Stimulated activated effector memory CD8-positive, alpha-beta T cell treated with anti-CD3 and anti-CD28 coated beads, Interleukin-12 subunit alpha, Interleukin-12 subunit beta, amount 100 ng/mL, for 72 hours (primary cell): Measurements from ENCODE around the gene NGDN.
"Not testable (repeated sequence)": the region's sequence is repeated elsewhere in the genome, so short reads cannot be mapped to it uniquely, and the experiment has no call there.

Experiments used
- ATAC-seq: fragments of 150-1000 bp; cut with Tn5 transposase; 2 replicates; pipeline ENCODE4 v1.10.0; 2021
- DNase-seq, 2 donors: peaks; one replicate each; pipeline ENCODE4 v3.0.0; 2021 to 2022; ENCODE audit warnings: low spot score in 2 of 2
- H3K27ac Mint-ChIP-seq: one replicate; pipeline ENCODE4 v1.8.0; 2022; ENCODE audit warnings: mild to moderate bottlenecking, mixed read lengths
- H3K36me3 Mint-ChIP-seq: one replicate; pipeline ENCODE4 v1.8.0; 2022; ENCODE audit warnings: mild to moderate bottlenecking, mixed read lengths
- H3K4me1 Mint-ChIP-seq: one replicate; pipeline ENCODE4 v1.8.0; 2022; ENCODE audit warnings: mixed read lengths
- H3K4me3 Mint-ChIP-seq: one replicate; pipeline ENCODE4 v1.8.0; 2022; ENCODE audit warnings: mild to moderate bottlenecking, mixed read lengths
- H3K9me3 Mint-ChIP-seq: one replicate; pipeline ENCODE4 v1.8.0; 2022; ENCODE audit warnings: mixed read lengths

Gene NGDN

DNA sequence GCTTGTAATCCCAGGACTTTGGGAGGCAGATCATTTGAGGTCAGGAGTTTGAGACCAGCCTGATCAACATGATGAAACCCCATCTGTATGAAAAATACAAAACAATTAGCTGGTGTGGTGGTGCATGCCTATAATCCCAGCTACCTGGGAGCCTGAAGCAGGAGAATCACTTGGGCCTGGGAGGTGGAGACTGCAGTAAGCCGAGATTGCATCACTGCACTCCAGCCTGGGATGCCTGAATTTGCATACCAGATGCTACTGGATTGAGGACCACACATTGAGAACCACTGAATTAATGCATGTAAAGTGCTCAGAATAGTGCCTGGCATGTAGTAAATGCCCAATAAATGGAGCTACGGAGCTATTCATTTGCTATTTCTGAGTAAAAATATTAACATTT lies 19.1 kb upstream of the NGDN start:
- Mint-ChIP-seq H3K4me3 (no peak overlapping the region), H3K27ac (no peak overlapping the region), H3K9me3 (no peaks in the 10 kb centered on the region), H3K4me1 (no peaks in the 10 kb centered on the region), H3K36me3 (no peaks in the 10 kb centered on the region)
- no peak for ATAC-seq
- DNase-seq = no peak

- no peaks in the 10 kb centered on the region for H3K4me1 Mint-ChIP-seq
- H3K9me3 Mint-ChIP-seq = no peaks in the 10 kb centered on the region
- H3K27ac Mint-ChIP-seq = no peak overlapping the region
- no peak for DNase-seq
- ATAC-seq = no peak
- no peaks in the 10 kb centered on the region for H3K36me3 Mint-ChIP-seq
- H3K4me3 Mint-ChIP-seq = no peak overlapping the region
Observed at GRCh38 chr14:23452237-23452636, 17.3 kb upstream of the NGDN start.

DNA sequence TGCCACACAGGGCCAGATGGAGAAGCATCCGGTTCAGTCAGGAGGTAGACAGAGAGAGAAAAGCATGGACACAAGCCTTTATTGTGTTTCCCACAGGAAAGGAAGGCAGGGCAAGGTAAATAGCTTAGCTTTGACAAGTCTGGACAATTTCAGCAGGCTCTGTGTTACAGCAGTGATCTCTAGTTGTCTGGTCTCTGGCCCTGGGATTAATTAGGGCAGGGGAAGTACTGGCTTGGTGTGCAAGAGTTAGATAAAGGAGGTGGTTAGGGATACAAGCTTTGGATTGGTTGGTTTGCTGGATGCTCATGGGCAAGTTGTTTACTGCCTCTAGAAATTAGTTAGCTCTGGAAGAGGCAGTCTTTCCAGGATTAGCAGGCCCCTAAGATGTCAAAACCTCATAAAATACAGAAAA lies 15.1 kb upstream of the NGDN start:
- Mint-ChIP-seq H3K27ac (no peak overlapping the region), H3K9me3 (no peaks in the 10 kb centered on the region), H3K36me3 (no peaks in the 10 kb centered on the region), H3K4me1 (no peaks in the 10 kb centered on the region), H3K4me3 (no peak overlapping the region)
- DNase-seq = no peak
- no peak for ATAC-seq

GRCh38 chr14:23456883-23457586 lies 12.5 kb upstream of the NGDN start:
- H3K36me3 Mint-ChIP-seq, H3K9me3 Mint-ChIP-seq, H3K4me3 Mint-ChIP-seq, DNase-seq, H3K27ac Mint-ChIP-seq, ATAC-seq, H3K4me1 Mint-ChIP-seq: not testable (repeated sequence)

DNA sequence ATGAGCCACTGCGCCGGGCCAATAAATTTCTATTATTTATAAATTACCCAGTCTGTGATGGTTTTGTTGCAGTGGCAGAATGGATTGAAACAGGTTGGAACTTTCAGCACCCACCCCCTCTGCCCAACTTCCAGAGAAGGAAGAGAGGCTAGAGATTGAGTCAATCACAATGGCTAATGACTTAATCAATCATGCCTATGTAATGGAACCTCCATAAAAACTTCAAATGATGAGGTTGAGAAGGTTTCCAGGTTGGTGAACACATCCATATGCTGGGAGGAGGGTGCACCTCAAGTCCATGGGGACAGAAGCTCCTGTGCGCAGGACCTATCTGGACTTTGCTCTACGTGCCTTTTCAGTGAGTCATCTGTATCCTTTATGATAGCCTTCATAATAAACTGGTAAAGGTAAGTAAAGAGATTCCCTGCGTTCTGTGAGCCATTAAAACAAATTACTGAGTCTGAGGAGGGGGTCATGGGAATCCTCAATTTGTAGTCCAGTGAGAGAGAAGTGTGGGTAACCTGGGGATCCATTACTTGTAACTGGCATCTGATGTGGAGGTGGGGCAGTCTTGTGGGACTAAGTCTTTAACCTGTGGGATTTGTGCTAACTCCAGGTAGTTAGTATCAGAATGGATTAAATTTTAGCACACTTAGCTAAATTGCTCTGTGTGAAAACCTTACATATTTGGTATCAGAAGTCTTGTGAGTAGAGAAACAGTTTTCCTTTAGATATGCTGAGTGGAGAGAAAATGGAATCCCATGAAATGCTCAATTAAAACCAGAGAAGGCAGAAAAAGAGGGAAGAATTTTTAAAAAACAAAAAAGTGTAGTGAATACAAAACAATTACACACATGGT lies 11.7 kb upstream of the NGDN start:
- ATAC-seq (no peak), DNase-seq (no peak)
- no peaks in the 10 kb centered on the region for H3K36me3 Mint-ChIP-seq
- no peaks in the 10 kb centered on the region for H3K9me3 Mint-ChIP-seq
- H3K4me1 Mint-ChIP-seq = no peaks in the 10 kb centered on the region
- no peak overlapping the region for H3K27ac Mint-ChIP-seq
- no peak overlapping the region for H3K4me3 Mint-ChIP-seq

DNA sequence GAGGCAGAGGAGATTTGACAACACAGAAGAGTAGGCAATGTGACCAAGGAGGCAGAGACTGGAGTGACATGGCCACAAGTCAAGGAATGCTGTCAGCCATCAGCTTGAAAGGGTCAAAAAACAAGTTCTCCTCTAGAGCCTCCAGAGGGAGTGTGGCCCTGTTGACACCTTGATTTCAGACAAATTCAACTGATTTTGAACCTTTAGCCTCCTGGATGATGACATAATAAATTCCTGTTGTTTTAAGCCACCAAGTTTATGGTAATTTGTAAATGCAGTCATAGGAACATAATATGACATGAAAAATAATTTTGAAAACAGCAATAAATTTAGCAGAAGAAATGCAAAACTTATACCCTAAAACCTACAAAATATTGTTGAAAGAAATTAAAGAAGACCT lies 8.5 kb upstream of the NGDN start:
- no peak for ATAC-seq
- Mint-ChIP-seq H3K4me1 (no peaks in the 10 kb centered on the region), H3K9me3 (no peaks in the 10 kb centered on the region)

DNA sequence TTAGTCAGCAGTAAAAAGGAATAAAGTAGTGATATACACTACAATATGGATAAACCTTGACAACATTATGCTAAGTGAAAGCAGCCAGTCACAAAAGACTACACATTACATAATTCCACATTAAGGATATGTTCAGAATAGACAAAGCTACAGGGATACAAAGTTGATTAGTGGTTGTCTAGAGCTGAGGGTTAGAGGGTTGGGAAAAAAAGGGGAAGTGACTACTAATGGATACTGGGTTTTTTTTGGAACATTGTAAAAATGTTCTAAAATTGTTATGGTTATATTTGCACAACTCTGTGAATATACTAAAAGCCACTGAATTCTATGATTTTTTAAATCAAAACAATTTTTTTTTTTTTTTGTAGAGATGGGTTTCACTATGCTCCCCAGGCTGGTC lies 4.8 kb upstream of the NGDN start:
- no peak overlapping the region for H3K27ac Mint-ChIP-seq
- H3K9me3 Mint-ChIP-seq = no peaks in the 10 kb centered on the region
- DNase-seq = no peak
- ATAC-seq = no peak
- H3K4me1 Mint-ChIP-seq = no peaks in the 10 kb centered on the region
- H3K36me3 Mint-ChIP-seq = no peaks in the 10 kb centered on the region
- no peak overlapping the region for H3K4me3 Mint-ChIP-seq

More for the DNA sequence above, 8.5 kb upstream of the NGDN start:
- Mint-ChIP-seq H3K27ac (no peak overlapping the region), H3K4me3 (no peak overlapping the region), H3K36me3 (no peaks in the 10 kb centered on the region)
- no peak for DNase-seq

DNA sequence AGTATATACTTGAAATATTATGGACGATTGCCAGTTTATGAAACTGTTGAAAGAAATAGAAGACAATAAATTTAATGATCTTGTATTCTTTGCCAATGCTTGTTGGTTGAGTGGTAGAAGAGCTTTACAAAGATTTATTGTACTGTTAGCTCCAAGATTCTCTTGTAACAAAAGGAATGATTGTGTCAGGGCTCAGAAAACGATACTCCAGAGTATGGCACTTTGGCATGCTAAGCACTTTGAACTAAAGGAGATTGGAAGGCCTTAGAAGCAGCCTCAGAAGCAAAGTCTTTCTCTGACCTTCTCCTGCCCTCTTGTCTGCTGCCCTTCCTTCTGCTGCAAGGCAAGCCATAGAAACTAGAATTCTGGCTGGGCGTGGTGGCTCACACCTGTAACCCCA lies 4.2 kb upstream of the NGDN start:
- H3K27ac Mint-ChIP-seq = no peak overlapping the region
- ATAC-seq (no peak), DNase-seq (no peak)
- no peaks in the 10 kb centered on the region for H3K4me1 Mint-ChIP-seq
- no peak overlapping the region for H3K4me3 Mint-ChIP-seq
- H3K36me3 Mint-ChIP-seq = no peaks in the 10 kb centered on the region
- no peaks in the 10 kb centered on the region for H3K9me3 Mint-ChIP-seq

DNA sequence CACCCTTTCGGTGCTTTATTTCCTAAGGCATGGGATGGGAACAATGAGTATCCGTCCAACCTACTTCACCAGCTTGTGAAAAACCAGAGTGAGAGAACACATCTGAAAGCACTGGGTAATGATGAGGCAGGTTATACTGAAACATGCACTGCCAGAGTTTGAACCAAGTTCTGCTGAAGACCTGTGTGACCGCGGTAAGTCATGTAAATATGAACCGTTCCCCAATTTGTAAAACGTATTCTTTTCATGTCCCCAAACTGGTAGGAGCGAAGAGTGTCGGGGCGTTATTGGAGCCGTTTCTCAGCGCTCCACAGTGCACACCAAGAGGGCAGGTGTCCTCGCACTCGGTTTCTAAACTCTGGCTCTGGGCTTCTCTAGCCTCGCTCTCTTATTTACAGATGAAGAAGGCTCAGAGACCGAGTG lies 788 bp upstream of the NGDN start:
- DNase-seq (no peak), ATAC-seq (no peak)
- H3K4me3 Mint-ChIP-seq = no peak overlapping the region
- peaks cover 6% of the 10 kb centered on the region for H3K4me1 Mint-ChIP-seq
- H3K36me3 Mint-ChIP-seq = no peaks in the 10 kb centered on the region
- no peak overlapping the region for H3K27ac Mint-ChIP-seq
- no peaks in the 10 kb centered on the region for H3K9me3 Mint-ChIP-seq

GRCh38 chr14:23469906-23470403 lies 452 bp downstream of the NGDN start:
- Mint-ChIP-seq H3K9me3 (no peaks in the 10 kb centered on the region), H3K4me1 (peaks cover 6% of the 10 kb centered on the region), H3K4me3 (no peak overlapping the region), H3K27ac (no peak overlapping the region), H3K36me3 (no peaks in the 10 kb centered on the region)
- DNase-seq (no peak), ATAC-seq (peak; percentile 9)

DNA sequence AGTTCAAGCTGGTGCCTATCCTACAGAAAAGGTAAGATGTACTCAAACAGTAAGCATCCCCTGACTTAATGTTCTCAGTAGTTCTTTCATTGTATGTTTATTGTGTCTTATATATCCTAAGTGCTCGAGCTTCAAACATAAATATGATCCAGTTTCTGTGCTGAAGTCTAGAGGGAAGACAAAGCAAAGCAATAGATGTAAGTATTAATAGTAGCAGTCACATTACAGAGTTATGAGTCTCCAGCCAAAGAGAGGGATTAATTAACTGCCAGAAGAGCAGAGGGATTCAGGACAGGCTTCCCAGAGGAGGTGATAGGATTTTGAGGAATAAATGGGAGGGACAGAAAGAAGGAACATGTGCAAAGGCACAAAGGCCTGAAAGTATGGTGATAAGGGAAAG lies 1.4 kb downstream of the NGDN start:
- ATAC-seq (no peak), DNase-seq (no peak)
- H3K4me3 Mint-ChIP-seq = no peak overlapping the region
- no peak overlapping the region for H3K27ac Mint-ChIP-seq
- H3K4me1 Mint-ChIP-seq = peaks cover 6% of the 10 kb centered on the region
- H3K9me3 Mint-ChIP-seq = no peaks in the 10 kb centered on the region
- H3K36me3 Mint-ChIP-seq = no peaks in the 10 kb centered on the region

- Mint-ChIP-seq H3K9me3 (no peaks in the 10 kb centered on the region), H3K4me1 (peaks cover 6% of the 10 kb centered on the region), H3K4me3 (no peak overlapping the region), H3K36me3 (peaks cover 3% of the 10 kb centered on the region), H3K27ac (no peak overlapping the region)
- peak; percentile 57 for ATAC-seq
- peak; percentile 40 to 69 for DNase-seq
Observed at GRCh38 chr14:23478109-23478759, 8.7 kb downstream of the NGDN start.

DNA sequence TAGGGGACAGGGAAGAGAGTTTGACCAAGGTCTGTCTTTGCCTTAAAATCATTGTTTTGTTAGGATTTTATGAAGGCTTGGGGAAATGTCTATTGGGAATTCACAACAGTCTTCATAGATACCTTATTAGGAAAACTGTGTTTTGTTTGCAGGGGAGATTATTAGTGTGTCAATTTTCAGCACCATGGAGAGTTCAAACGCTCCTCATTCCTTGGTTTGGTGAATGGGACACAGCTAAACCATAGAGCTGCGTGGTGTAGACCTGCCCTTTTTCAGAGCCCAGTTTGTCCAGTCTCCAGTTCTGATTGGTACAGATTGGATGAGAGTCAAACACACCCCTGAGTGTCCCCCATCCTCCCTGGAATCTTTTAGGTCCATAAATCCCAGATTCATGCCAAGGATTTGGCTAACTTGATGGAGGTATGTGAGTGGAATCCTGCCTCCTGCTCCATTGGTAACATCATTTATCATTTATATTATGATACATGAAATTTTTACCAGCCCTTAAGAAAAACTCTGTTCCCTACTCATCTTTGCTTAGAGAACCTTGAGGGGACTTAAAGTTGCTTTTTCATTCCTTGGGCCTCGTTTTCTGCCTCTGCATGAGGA lies 12.0 kb downstream of the NGDN start:
- DNase-seq (no peak), ATAC-seq (no peak)
- no peak overlapping the region for H3K27ac Mint-ChIP-seq
- H3K36me3 Mint-ChIP-seq = peaks cover 9% of the 10 kb centered on the region
- no peaks in the 10 kb centered on the region for H3K9me3 Mint-ChIP-seq
- H3K4me3 Mint-ChIP-seq = no peak overlapping the region
- peaks cover 6% of the 10 kb centered on the region for H3K4me1 Mint-ChIP-seq

- Mint-ChIP-seq H3K4me3 (no peak overlapping the region), H3K27ac (no peak overlapping the region), H3K36me3 (peaks cover 15% of the 10 kb centered on the region), H3K4me1 (peaks cover 6% of the 10 kb centered on the region), H3K9me3 (no peaks in the 10 kb centered on the region)
- DNase-seq = no peak
- ATAC-seq = no peak
Observed at GRCh38 chr14:23481979-23482822, 12.7 kb downstream of the NGDN start.

DNA sequence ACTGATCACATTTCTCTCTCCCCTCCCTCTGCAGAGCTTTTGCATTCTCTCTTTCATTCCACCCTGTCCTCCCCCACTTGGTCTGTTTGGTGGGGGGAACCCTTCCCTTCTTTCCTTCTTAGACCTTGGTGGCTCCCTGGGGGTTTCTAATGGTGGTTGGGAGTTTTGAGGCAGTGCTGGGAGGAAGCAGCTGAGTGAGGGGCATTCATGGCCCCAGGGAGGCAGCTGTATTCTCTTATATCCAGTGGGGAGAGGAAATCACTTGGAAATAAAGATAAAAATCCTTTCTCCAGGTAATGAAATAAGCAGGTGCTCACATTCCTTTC lies 13.3 kb downstream of the NGDN start:
- Mint-ChIP-seq H3K4me1 (peaks cover 4% of the 10 kb centered on the region), H3K4me3 (no peak overlapping the region), H3K27ac (no peak overlapping the region), H3K36me3 (peaks cover 21% of the 10 kb centered on the region), H3K9me3 (no peaks in the 10 kb centered on the region)
- no peak for ATAC-seq
- no peak for DNase-seq
